ENCODE measurements around the gene EQTN. TPM values are rescaled to one million over a fixed set of nuclear protein-coding genes. Genes with fewer than 3 reads are reported as not detected.

The EQTN gene
- total and polyA plus RNA-seq, 2 donors (not counting 1 experiment from before 2014, with no cell fraction given) = 0.58 TPM; not detected in 1

- CTCF ChIA-PET = no interaction called here
Measured at GRCh38 chr9:27273186-27273585, 23.8 kb downstream of the EQTN start.

DNA sequence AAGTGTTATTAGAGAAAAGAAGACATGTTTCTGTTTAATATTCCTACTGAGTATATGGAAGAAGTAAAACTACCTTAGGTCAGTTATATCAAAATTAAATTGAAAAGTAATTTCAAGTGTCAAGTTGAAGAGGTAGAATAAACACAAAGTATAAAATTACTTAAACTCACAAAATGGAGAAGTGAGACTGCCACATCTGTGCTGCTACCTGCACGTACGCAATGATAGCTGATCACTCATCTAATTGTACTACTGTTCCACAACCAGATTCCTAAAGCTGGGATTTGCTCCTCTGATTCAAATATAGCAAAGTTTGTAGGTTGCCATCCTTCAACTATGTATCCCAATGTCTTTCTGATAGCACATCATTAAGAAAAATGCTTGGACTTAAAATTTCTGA is 24.8 kb downstream of the EQTN start:
- intact Hi-C loops (cut with micrococcal nuclease) = no loop called here
- Mint-ChIP-seq H3K4me1 (peaks cover 4% of the 10 kb centered on the region), H3K4me3 (no peak overlapping the region), H3K27ac (no peak overlapping the region), H3K27me3 (no peaks in the 10 kb centered on the region), H3K9me3 (ENCODE audit: insufficient read depth) (no peaks in the 10 kb centered on the region)
- Histone ChIP-seq H3K4me3 (ENCODE audit: control extremely low read depth in 1 of 5, extremely low read depth in 1 of 5, insufficient read depth in 1 of 5, low read depth in 2 of 5, low read length in 4 of 5) (no peak overlapping the region), H3K79me2 (ENCODE audit: control insufficient read depth, insufficient read depth, low read length) (no peaks in the 10 kb centered on the region), H3K9me3 (ENCODE audit: control extremely low read depth in 1 of 3, control insufficient read depth in 2 of 3, insufficient read depth in 1 of 3, low read length in 2 of 3) (no peaks in the 10 kb centered on the region), H3K4me2 (replicated peaks; ENCODE audit: low read depth, low read length, poor library complexity, severe bottlenecking) (no peak overlapping the region), H3K36me3 (replicated peaks in 1 of 2; ENCODE audit: control extremely low read depth in 1 of 2, control insufficient read depth in 1 of 2, extremely low read depth in 1 of 2, insufficient read depth in 2 of 2, low read length in 1 of 2) (no peaks in the 10 kb centered on the region), H3K27ac (ENCODE audit: low read length in 2 of 2) (no peak overlapping the region), H3K9ac (ENCODE audit: low read length) (no peak overlapping the region), H3K27me3 (replicated peaks in 1 of 4; ENCODE audit: control extremely low read depth in 1 of 4, control insufficient read depth in 3 of 4, insufficient read depth in 4 of 4, low read length in 3 of 4) (no peaks in the 10 kb centered on the region), H4K20me1 (ENCODE audit: control insufficient read depth, insufficient read depth, low read length, poor library complexity, severe bottlenecking) (no peaks in the 10 kb centered on the region), H3K4me1 (ENCODE audit: control insufficient read depth in 2 of 2, insufficient read depth in 2 of 2, low read length in 2 of 2) (no peaks in the 10 kb centered on the region), H2AFZ (ENCODE audit: insufficient read depth, low read depth, low read length, poor library complexity, severe bottlenecking) (no peak overlapping the region)
- POLR2A ChIA-PET = no interaction called here
- DNase-seq = no peak
- CTCF ChIA-PET = no interaction called here
- ATAC-seq (ENCODE audit: low read depth) = no peak
- 80% methylated on average over 1 of the region's 2 CpGs for WGBS (ENCODE audit: insufficient coverage)
- TF ChIP-seq EZH2 (IDR thresholded peaks at IDR 0.05; ENCODE audit: borderline replicate concordance, insufficient read depth, low read depth, low read length, poor library complexity, severe bottlenecking) (no peak), CTCF (IDR thresholded peaks at IDR 0.05) (no peak)

More at GRCh38 chr9:27273186-27273585, 23.8 kb downstream of the EQTN start:
- H3K4me3 Mint-ChIP-seq = no peak overlapping the region
- peaks cover 4% of the 10 kb centered on the region for H3K4me1 Mint-ChIP-seq
- ATAC-seq (ENCODE audit: low read depth) (no peak), DNase-seq (no peak)
- no peak overlapping the region for H3K4me2 ChIP-seq (replicated peaks; ENCODE audit: low read depth, low read length, poor library complexity, severe bottlenecking)
- no peak overlapping the region for H3K9ac ChIP-seq (ENCODE audit: low read length)
- H2AFZ ChIP-seq (ENCODE audit: insufficient read depth, low read depth, low read length, poor library complexity, severe bottlenecking) = no peak overlapping the region
- no peak for TF ChIP-seq CTCF (IDR thresholded peaks at IDR 0.05)
- TF ChIP-seq EZH2 (IDR thresholded peaks at IDR 0.05; ENCODE audit: borderline replicate concordance, insufficient read depth, low read depth, low read length, poor library complexity, severe bottlenecking) = no peak
- H3K36me3 ChIP-seq (replicated peaks in 1 of 2; ENCODE audit: control extremely low read depth in 1 of 2, control insufficient read depth in 1 of 2, extremely low read depth in 1 of 2, insufficient read depth in 2 of 2, low read length in 1 of 2) = no peaks in the 10 kb centered on the region
- intact Hi-C loops (cut with micrococcal nuclease) = no loop called here
- no peak overlapping the region for H3K4me3 ChIP-seq (ENCODE audit: control extremely low read depth in 1 of 5, extremely low read depth in 1 of 5, insufficient read depth in 1 of 5, low read depth in 2 of 5, low read length in 4 of 5)
- WGBS (ENCODE audit: insufficient coverage) = no CpG with 5 or more reads among the region's 1 CpG
- no peaks in the 10 kb centered on the region for H3K4me1 ChIP-seq (ENCODE audit: control insufficient read depth in 2 of 2, insufficient read depth in 2 of 2, low read length in 2 of 2)
- no peaks in the 10 kb centered on the region for H3K27me3 ChIP-seq (replicated peaks in 1 of 4; ENCODE audit: control extremely low read depth in 1 of 4, control insufficient read depth in 3 of 4, insufficient read depth in 4 of 4, low read length in 3 of 4)
- H3K79me2 ChIP-seq (ENCODE audit: control insufficient read depth, insufficient read depth, low read length) = no peaks in the 10 kb centered on the region
- no peaks in the 10 kb centered on the region for H3K9me3 ChIP-seq (ENCODE audit: control extremely low read depth in 1 of 3, control insufficient read depth in 2 of 3, insufficient read depth in 1 of 3, low read length in 2 of 3)
- POLR2A ChIA-PET = no interaction called here
- no peaks in the 10 kb centered on the region for H3K9me3 Mint-ChIP-seq (ENCODE audit: insufficient read depth)
- H3K27ac Mint-ChIP-seq = no peak overlapping the region
- H3K27me3 Mint-ChIP-seq = no peaks in the 10 kb centered on the region
- no peak overlapping the region for H3K27ac ChIP-seq (ENCODE audit: low read length in 2 of 2)
- H4K20me1 ChIP-seq (ENCODE audit: control insufficient read depth, insufficient read depth, low read length, poor library complexity, severe bottlenecking) = no peaks in the 10 kb centered on the region
